WI38 (cell line): ENCODE data around the gene APOM.
A peak's percentile ranks its signal among the peaks of the same experiment; 100 is the strongest.

ENCODE experiments used
- H3K4me3 ChIP-seq: 2 replicates; pipeline ENCODE4 v1.5.1; 2011; ENCODE audit warnings: low read depth, mild to moderate bottlenecking, control low read depth, low read length
- CTCF ChIP-seq: IDR thresholded peaks from 2 replicates; pipeline ENCODE4 v1.5.1; 2012; ENCODE audit warnings: low read depth, mild to moderate bottlenecking, control low read depth, low read length

APOM gene

DNA sequence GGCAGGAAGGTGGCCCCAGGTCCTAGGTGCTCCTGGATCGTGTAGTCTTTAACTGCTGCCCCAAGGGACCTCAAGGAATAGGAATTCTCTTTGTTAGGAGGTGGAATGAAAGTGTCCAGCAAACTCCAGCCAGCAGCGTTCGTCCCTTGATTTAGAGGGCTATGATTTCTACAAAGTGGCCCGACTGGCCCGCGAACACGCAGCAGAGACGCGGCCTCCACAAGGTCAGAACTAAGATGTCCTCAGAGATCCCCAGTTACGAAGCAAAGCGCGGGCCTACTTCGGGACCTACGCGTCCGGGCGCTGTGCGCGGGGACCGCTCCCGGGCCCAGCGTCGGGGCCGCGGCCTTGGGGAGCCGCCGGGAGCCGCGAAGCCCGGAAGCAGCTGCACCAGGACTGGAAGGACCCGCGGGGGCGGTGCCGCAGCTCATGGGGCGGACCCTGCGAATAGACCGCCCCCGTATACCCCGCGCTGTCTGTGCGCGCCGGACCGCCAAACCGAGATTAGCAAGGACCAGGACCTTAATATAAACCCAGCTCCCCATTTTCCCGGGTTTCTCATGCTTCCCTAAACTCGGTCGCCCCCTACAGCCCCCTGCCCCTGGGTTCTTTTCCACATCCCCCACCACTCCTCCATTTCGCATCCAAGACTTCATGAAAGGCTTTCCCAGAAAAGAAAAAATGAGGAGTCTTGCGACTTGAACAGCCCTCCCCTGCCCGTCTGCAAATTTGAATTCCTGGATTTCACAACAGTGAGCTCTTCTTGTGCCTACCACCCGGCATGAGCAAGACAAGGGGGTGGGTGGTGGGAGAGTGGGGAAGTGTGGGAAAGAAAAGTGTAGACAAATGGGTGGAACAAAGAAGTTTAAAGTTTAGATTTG, 4.9 kb downstream of the APOM start, which contains the start of gene C6orf47:
TSS of gene C6orf47 (minus strand) at position 398 of the 881 bp plus-strand sequence. CDS start 831 bp downstream, outside the sequence.
- TF ChIP-seq CTCF: no peak

DNA sequence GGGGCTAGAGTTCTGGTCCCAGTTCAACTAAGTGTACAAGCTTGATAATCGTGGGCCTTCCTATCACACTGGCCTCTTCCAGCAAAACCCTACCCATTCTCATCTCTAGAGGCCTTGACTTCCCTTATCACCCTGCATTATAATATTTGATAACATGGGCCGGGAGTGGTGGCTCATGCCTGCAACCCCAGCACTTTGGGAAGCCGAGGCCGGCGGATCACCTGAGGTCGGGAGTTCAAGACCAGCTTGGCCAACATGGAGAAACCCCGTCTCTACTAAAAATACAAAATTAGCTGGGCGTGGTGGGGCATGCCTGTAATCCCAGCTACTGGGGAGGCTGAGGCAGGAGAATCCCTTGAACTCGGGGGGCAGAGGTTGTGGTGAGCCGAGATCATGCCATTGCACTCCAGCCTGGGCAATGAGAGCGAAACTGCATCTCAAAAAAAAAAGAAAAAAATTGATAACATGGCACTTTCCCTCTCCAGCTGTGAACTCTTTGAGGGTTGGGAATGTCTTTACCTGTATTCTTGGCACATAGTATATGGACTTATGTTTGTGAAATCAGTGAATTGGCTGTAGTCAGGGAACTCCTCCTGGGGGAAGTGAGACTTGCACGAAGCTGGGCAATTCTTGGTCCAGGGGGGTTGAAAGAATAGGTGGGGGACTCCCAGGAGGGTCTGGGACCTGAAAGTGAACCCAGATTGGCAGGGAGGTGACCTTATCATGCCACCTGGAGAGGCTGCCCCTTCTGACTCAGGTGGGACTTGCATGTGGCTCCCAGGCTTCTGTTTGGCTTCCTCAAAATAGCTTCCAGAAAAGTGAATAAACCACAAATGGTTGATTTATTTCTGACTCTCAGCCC, 5.8 kb downstream of the APOM start:
- TF ChIP-seq CTCF: no peak
- peak overlapping the region; percentile 93 for H3K4me3 ChIP-seq

More for the DNA sequence above, 4.9 kb downstream of the APOM start, which contains the start of gene C6orf47:
- H3K4me3 ChIP-seq: peak within 1 kb of the TSS; percentile 93

GRCh38 chr6:31662124-31662723, 6.5 kb downstream of the APOM start:
- H3K4me3 ChIP-seq: no peak overlapping the region
- TF ChIP-seq CTCF: no peak

GRCh38 chr6:31663126-31663960, 7.6 kb downstream of the APOM start:
- no peak for TF ChIP-seq CTCF
- H3K4me3 ChIP-seq: peak overlapping the region; percentile 69

DNA sequence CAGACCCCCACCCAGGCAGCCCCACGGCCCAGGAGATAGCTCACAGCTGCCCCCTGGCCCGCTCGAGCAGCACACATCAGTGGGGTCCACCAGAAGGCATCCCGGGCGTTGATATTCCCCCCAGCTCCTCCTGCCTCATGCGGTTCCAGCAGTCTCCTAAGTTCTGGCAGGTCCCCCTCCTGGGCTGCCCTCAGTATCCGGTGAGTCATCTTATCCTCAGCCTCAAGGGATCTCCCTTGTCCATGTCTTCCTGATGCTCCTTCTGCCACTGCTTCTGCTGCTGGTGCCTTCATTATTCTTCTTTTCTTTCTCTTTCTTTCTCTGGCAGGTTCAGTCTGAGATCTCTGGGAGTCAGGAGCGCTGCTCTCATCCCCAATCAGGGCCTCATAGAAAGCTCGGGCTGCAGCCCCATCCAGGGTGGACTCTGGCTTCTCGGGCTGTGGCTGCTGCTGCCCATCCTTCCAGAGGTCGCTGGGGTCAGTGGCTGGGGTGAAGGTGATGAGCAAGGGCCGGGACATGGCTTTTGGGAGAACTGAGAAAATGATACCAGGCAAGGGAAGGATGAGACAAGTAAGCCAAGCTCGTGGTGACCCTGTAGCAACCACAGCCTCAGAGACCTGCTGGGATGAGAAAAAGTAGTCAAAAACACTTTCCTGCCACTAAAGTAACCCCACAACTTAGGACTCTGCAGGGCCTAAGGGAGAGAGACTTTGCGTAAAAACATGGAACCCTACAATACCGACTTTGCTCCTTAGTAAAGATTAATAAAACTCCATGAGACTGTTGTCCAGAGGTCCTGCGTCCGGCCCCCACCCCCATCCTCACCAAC, 8.5 kb downstream of the APOM start:
- TF ChIP-seq CTCF: no peak
- H3K4me3 ChIP-seq: peak overlapping the region; percentile 69

DNA sequence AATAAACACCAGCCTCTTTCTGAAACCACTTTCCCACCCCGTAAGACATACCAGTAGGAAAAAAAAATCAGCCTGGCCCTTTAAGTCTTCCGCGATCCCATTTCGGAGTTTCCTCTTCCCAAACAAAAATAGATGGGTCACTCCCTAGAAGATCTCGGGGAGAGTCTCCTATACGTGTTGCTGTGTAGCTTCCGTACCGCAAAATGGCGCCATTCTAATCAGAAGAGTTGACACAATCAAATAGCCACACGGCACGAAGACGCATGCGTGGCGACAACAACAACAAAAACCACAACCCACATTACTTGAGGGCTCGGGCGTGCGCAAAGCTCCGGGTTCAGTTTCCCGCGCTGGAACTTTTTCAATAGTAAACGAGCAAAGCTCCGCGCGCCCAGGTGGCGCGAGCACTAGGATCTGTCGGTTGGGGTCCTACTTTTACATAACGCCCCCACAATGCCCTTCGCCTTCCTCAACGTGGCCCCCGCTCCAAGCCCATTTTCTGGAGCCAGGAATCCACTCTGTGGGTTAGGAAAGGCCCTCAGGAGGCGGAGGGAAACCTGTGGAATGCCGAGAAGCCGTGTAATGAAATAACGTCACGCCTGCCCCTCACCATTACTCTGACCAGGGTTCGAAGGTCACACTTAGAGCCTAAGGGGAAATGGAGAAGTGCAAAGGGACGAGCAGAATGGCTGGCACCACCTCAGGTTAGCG, 9.3 kb downstream of the APOM start, which contains the start of gene GPANK1:
TSS of gene GPANK1 (minus strand) at position 208 of the 711 bp plus-strand sequence. CDS start 519 bp downstream, outside the sequence.
- no peak for TF ChIP-seq CTCF

More for the DNA sequence above, 9.3 kb downstream of the APOM start, which contains the start of gene GPANK1:
- H3K4me3 ChIP-seq: peak within 1 kb of the TSS; percentile 69
